RPMI7951 (cell line): Measurements from ENCODE around the gene HSD17B4. TPM values are rescaled to one million over a fixed set of nuclear protein-coding genes. Genes with fewer than 3 reads are reported as not detected.

Experiments used
- total RNA-seq: library from RNA; depleted of rRNA; stranded (reverse); fragments of >200 nt; shearing (Covaris generic); gene quantifications from 2 replicates; pipeline ENCODE4 v1.2.3, GENCODE V29; 2014; rRNA removed

Gene HSD17B4
- total RNA-seq, 1 experiment from 2014 or later: 183 TPM

Other genes with a start within 250 kb of the HSD17B4 start
- gene TNFAIP8, start 96.5 kb upstream of the HSD17B4 start, total RNA-seq: 23.7 and 25.6 TPM in 2 replicates
- not detected in 2 replicates for gene FAM170A, start 177.1 kb downstream of the HSD17B4 start, total RNA-seq